HG03378 (cell line): Measurements from ENCODE around the gene PRSS38.

ENCODE experiments used
- ATAC-seq: cut with Tn5 transposase; IDR thresholded peaks from one replicate; pipeline ENCODE4 v1.9.1; 2021; ENCODE audit warnings: mild to moderate bottlenecking, moderate library complexity; ENCODE audit not compliant: unreplicated experiment

Gene PRSS38

DNA sequence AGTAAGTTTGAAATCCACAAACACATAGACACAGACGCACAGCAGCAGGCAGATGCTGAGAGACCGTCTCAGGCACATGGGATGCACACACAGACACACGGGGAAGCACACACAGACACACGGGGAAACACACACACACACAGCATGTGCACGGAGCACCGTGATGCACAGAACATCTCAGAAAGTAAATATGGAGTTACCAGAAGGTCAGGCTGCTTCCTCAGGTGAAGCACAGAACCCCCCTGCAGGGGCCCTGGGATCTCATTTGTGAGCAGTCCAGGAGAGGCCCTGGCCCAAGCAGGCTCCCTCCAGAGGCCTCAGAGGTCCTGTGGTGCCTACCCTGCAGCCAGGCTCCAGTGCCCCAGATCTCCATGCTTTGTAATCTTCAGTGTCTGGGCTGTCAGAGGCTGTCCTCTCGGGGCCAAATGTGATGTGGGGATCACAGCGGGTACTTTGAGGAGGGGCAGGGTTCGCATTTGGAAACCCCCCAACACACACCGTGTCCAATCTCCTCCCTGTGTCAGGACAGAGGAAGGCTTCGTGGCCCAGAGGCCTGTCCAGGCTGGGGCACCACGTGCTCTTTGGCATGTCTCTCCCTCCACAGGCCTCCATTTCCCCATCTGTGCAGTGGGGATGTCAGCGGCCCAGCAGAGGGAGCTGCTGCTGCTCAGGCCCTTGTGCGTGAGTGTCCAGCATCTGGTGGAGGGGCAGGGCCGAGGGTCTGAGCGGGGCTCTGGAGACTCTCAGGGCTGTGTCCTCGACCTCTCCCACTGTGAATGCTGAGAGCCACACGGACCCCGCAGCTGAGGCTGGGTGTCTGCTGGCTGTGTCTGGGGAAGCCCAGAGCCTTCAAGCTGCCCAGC lies 23.0 kb upstream of the PRSS38 start:
- ATAC-seq: no peak

DNA sequence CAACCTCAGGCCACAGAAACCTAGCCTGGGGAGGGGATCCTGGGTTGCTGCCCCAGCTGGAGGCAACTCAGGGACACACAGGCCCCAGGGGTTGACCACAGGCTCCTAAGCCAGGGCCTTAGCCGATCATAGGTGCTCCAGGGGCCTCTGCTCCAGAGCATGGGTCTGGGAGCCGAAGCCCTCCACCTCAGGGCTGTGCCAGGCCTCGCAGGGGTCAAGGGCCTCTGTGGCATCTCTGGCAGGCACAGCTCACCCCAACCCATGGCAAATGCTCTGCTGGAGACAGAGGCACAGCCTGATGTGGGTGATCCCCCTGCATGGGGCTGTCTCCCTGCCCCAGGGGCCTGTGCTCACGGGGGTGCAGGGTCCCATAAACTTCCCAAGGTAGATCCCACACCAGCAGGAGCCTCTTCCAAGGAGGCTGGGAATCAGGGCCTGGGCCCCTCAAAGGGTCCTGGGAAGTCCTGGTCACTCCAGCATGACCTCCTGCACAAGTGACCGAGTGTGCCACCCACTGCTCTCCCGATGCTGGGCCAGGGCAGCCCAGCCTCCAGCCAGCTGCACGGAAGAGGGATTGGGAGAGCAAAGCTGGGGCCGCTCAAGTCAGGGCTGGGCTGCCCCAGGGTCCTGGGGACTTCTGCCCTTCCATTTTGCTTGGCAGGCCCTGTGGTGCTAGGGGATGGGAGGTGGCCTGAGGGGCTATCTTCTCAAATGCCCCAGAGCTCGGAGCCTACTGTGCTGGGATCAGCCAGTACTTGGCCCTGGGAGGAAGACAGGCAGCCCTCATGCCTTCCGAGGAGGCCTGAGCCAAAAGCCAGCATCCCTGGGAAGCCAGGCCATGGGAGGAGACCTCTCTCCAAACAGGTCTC lies 22.2 kb upstream of the PRSS38 start:
- no peak for ATAC-seq

DNA sequence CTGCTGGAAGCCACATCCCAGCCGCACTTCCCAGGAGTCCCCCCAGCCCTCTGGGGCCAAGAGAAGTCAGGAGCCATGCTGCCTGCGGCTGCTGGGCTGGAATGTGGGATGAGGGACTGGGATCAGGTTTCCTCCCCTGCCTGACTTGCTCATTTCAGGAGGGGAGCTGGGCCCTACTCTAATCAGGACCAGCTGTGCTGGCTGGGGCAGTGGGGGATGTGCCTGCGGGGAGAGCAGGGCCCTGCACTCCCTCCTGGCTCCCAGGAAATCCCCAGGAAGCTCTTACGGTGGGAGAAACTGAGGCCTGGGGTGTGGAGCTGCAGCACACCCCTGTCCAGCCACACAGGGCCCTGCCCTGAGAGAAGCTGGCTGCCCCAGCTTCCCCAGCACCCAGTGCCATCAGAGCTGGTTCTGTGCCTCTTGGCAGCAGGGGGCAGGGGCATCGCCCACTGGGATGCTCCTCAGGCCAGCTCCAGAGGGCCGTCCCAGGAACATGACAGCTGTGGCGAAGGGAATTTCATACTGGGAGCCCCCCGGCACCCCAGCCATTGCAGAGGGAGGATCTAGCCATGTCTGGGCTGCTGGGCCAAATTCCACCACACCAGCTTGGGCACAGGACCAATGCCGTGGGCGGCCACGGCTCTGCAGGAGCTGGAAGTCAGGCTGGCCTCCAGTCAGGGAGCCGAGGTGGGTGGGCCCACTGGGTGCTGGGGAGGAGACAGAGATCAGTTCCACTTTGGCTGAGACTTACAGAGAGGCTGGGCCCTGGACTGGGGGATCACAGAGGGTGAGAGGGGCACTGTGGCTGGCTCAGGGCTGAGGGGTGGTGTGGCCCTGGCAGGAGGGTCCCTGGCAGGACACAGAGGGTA lies 21.3 kb upstream of the PRSS38 start:
- no peak for ATAC-seq

DNA sequence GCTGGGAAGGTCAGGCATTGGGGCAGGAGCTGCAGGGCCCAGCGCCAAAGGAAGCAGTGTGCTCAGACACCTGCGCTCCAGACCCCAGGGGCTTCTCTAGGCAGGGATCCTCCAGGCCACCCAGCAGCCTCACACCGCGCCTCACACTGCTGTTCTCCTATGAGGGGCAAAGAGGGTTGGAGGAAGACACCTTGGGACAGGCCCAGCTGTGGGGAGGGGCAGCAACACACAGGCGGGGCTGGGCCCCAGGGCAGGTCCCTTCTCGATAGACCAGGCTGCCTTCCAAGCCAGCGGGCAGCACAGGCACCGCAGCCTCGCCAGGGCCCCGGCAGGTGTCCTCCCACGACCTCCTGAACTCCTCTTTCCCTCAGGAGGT lies 20.7 kb upstream of the PRSS38 start:
- ATAC-seq: no peak

DNA sequence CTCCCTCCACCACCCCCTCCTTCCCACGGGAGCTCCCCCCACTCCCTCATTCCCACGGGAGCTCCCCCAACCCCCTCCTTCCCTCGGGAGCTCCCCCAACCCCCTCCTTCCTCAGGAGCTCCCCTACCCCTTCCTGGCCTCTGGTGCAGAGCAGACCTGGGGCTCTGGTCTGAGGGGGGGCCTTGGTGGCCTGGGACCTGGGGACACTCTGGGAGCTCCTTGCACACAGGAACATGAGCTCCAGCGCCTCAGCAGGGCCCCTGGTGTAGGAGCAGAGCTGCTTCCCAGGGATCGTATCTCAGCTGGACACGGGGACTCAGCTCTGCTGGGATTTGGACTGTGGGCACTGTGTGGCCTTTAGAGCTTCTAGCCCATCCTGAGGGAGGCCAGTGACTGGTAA lies 19.7 kb upstream of the PRSS38 start:
- ATAC-seq: no peak

DNA sequence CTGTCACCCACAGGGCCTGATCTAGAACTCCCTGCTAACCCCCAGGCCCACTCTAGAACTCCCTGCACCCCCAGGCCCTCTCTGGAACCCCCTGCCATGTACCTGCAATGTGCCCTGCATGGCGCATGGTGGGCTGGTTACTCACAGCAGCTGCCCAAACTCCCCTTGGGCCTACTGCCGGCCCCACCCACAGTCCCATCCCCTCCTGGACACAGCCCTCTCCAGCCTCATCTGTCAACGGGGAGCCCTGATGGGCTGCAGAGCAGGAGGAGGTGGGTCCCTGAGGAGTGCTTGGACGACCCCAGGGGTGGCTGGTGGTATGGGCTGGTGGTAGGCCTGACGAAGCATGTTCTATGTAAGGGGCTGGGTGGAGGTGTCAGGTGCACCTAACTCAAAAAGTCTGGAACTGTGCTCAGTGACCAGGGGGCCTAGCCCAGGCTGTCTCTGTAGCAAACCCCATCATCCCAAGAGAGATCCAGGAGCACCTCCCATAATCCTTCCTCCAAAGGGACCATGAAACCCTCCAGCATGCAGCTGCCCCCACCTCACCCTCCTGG lies 19.0 kb upstream of the PRSS38 start:
- no peak for ATAC-seq

DNA sequence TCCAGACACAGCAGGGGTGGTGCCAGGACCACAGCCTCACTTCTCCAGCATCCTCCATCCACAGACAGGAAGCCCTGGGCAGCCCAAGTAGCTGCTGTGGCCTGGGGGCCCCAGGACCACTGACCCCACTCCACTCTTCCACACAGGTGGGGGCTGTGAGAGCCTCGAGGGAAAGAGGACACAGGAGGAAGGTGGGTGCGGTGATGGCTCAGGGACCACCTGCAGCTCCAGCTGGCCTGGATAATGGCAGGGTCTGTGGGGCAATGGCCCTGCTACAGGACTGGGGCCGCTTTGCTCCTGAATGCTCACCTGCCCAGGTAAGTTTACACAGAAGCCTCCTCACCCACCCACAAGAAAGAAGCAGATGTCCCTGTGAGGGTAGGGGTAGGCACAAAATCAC lies 18.3 kb upstream of the PRSS38 start:
- ATAC-seq: no peak

DNA sequence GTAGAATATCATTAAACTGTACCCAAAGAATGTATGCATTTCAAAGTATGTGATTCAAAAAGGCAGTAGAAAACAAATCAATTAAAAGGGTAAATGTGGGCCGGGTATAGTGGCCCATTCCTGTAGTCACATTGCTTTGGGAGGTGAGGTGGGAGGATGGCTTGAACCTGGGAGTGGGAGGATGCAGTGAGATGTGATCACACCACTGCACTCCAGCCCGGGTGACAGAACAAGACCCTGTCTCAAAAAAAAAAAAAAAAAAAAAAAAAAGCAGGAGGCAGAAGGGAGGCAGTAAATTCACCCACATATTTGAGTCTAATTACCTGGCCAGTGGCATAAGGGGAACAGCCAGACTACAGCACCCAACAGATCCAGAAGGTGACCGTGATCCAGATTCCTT lies 17.9 kb upstream of the PRSS38 start:
- ATAC-seq: no peak

DNA sequence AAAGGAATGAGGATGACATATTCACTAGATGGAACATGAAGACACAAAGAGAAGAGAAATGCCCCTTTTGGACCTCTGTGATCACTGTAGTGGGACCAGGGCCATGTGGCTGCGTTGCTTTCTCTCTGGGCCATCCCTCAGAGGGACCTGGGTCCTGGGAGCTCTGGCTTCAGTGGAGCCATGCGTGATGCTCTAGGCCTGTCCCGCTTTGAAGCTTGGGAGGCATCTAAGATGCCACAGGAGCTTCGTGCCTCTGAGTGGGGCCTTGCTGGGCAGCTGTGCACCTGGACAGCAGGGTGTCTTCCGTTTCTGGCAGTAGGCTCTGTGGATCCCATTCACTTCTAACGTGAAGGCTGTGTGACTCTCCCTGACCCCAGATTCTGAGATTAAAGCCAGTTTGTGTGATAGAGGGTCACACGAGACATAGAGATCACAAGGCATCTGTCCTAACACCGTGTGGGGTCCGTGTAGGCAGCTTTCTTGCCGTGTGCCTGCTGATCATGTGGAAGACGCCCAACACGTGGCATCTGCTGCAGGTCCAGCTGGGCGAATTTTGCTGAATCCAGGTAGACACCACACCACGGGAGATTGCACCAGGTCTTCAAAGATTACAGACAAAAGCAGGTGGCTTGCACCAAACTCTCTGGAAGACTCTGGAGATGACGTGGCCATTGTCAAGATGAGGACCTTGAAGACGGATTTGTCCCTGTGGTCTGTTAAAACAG lies 17.2 kb upstream of the PRSS38 start:
- no peak for ATAC-seq

DNA sequence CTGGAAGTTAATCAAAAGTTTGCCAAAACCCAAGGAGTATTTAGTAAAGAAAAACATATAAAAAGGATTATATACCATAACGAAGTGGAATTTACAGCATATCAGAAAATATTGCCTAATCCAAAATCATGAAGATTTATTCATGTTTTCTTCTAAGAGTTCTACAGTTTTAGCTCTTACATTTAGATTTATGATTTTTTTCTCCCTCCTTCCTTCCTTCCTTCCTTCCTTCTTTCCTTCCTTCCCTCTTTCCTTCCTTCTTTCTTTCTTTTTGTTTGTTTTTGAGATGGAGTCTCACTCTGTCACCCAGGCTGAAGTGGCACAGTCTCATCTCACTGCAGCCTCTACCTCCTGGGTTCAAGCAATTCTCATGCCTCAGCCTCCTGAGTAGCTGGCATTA lies 15.7 kb upstream of the PRSS38 start:
- no peak for ATAC-seq

DNA sequence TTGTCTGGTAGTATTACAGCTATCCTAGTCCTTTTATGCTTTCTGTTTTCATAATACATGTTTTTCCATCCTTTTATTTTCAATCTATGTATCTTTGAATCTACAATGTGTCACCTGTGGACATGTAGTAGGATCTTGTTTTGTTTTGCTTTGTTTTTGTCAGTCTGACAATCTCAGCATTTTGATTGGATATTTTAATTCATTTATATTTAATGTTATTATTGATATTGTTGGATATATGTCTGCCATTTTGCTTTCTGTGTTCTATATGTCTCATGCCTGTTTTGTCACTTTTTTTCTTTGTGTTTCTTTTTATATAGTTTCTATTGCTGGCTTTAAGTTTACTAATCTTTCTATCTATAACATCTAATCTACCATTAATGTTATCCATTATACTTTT lies 11.5 kb upstream of the PRSS38 start:
- no peak for ATAC-seq

DNA sequence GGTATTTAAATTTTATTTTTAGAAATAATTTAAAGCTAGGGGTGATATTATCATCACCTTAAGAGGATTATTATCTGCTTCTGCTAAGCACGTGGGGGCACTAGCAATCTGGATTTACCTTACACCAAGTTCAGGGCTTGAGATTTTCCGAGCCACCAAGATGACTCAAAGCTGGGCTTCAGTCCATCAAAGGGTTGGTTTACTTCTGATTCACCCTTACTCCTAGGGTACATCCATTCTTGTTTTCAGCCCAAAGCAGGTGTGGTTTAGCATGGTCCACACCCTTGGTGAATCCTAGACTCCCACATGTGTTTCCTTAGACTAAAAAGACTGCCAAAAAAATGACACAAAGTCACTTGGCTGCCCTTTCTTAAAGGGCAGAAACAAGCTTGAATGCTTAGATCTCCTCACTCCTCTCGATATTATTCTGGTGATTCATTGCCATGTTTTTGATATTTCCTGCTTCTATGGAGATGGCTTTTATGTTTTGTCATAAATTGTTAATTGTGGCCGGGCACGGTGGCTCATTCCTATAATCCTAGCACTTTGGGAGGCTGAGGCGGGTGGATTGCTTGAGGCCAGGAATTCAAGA lies 9.8 kb upstream of the PRSS38 start:
- no peak for ATAC-seq

DNA sequence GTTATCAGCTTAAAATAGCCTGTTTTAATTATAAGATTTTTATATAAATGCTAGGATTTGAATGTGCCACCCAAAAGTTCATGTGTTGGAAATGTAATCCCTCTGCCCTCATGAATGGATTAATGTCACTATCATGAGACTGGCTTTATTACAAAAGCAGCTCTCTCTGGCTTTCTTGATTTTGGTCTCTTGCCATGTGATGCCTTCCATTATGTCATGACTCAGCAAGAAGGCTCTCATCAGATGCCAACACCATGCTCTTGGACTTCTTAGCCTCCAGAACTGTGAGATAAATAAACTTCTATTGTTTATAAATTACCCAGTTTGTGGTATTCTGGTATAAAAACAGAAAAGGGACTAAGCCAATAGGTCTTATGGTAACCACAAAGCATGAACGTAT lies 6.9 kb upstream of the PRSS38 start:
- ATAC-seq: no peak

DNA sequence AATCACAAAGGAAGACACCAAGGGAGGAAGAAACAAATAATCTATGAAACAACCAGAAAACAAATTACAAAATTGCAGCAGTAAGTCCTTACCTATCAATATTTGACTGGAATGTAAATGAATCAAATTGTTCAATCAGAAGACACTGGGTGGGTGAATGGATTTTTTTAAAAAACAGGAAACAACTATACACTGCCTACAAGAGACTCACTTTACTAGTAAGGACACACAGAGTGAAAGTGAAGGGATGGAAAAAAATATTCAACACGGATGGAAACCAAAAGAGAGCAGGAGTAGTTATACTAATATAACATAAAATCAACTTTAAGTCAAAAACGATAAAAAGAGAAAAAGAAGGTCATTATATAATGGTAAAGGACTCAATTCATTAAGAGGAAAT lies 6.4 kb upstream of the PRSS38 start:
- ATAC-seq: no peak

DNA sequence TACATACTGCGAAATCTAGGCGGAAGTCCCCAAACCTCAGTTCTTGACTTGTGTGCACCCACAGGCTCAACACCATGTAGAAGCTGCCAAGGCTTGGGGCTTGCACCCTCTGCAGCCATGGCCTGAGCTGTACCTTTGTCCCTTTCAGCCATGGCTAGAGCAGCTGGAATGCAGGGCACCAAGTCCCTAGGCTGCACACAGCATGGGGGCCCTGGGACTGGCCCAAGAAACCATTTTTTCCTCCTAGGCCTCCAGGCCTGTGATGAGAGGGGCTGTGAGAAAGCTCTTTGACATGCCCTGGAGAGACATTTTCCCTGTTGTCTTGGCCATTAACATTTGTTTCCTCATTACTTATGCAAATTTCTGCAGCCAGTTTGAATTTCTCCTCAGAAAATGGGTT lies 1.5 kb upstream of the PRSS38 start:
- ATAC-seq: no peak

DNA sequence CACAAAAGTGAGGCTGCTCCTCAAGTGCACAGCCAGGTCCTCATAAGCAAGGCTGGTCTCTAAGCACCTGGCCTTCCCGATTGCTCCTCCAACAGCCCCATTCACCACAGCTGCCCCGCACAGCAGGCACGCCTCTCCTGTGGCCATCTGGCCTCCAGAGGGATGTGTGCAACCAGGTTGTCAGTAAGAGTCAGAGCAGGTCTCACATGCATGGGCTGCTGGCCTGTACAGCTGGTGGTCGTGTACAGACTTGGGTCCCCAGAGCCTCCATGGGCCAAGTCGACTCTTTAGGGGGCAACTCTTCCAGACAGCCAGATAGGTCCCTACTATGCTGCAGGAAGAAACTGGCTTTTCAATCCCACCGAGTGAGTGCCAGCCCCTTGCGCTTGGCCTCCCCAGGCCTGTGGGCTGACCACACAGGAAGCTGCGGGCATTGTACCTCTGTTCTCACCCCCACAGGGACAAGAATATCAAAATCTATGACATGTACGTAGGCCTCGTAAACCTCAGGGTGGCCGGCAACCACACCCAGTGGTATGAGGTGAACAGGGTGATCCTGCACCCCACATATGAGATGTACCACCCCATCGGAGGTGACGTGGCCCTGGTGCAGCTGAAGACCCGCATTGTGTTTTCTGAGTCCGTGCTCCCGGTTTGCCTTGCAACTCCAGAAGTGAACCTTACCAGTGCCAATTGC lies 1.4 kb downstream of the PRSS38 start:
- no peak for ATAC-seq

DNA sequence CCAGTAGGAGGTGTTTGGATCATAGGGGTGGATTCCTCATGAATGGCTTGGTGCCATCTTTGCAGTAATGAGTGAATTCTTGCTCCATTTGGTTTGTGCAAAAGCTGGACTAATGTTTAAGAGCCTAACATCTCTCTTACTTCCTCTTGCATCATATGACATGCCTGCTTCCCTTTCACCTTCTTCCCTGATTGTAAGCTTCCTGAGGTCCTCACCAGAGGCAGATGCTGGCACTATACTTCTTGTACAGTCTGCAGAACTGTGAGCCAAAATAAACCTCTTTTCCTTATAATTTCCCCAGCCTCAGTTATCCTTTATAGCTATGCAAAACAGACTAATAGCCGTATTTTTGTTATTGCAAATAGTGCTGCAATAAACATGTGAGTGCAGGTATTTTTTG lies 8.1 kb downstream of the PRSS38 start:
- ATAC-seq: no peak

DNA sequence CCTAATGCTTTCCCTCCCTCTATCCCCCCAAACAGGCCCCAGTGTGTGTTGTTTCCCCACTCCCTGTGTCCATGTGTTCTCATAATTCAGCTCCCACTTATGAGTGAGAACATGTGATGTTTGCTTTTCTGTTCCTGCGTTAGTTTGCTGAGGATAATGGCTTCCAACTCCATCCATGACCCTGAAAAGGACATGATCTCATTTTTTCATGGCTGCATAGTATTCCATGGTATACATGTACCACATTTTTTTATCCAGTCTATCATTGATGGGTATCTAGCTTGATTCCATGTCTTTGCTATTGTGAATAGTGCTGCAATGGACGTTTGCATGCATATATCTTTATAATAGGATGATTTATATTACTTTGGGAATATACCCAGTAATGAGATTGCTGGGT lies 8.7 kb downstream of the PRSS38 start:
- no peak for ATAC-seq

DNA sequence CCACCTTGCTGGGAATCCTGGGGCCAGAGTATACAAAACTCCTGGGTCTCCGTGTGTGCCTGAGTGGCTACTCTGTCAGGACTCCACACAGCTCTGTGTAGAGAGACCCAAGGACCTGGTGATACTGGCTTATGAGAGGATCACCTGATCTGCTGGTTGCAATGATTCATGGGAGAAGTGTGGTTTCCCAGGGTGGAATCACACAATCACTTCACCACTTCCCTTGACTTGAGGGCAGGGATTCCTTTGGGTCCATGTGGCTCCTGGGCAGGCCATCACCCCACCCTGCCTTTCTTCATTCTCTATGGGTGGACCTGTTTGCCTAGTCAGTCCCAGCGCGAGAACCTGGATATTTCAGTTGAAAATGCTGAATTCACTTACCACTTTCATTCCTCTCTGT lies 13.3 kb downstream of the PRSS38 start:
- no peak for ATAC-seq
